Activated T-helper 2 cell treated with anti-CD3 and anti-CD28 coated beads, Interferon-gamma antibody, Interleukin-2, Interleukin-4, amounts not matched to agents 10 μg/mL and 5 μg/mL and 100 μg/mL, durations not matched to agents 14 hours and 24 hours and 36 hours (primary cell): ENCODE results near the gene NFYC. TPM values are rescaled to one million over a fixed set of nuclear protein-coding genes. Genes with fewer than 3 reads are reported as not detected.

Experiments
- DNase-seq: peaks from one replicate; pipeline ENCODE4 v3.0.0; 2021; ENCODE audit warnings: low spot score
- H3K27ac Mint-ChIP-seq: one replicate; pipeline ENCODE4 v1.8.0; 2021; ENCODE audit warnings: mixed read lengths
- H3K27me3 Mint-ChIP-seq: one replicate; pipeline ENCODE4 v1.8.0; 2021; ENCODE audit warnings: low read depth, mixed read lengths
- H3K36me3 Mint-ChIP-seq: one replicate; pipeline ENCODE4 v1.8.0; 2021; ENCODE audit warnings: low read depth, mixed read lengths
- H3K4me1 Mint-ChIP-seq: one replicate; pipeline ENCODE4 v1.8.0; 2021; ENCODE audit warnings: low read depth, mixed read lengths
- H3K4me3 Mint-ChIP-seq: one replicate; pipeline ENCODE4 v1.8.0; 2021; ENCODE audit warnings: low read depth, mild to moderate bottlenecking, moderate library complexity, mixed read lengths
- H3K9me3 Mint-ChIP-seq: one replicate; pipeline ENCODE4 v1.8.0; 2021; ENCODE audit warnings: mixed read lengths
- intact Hi-C: fragments of 100-400 bp; cut with micrococcal nuclease; formaldehyde crosslinking; loops from one replicate; pipeline ENCODE4 v1.15.1; 2023
- total RNA-seq: library from RNA; stranded (reverse); gene quantifications from 2 replicates; pipeline ENCODE4 v1.2.3, GENCODE V29; 2022

Gene NFYC
- total RNA-seq, 1 donor from 2014 or later = 68.4 TPM

DNA sequence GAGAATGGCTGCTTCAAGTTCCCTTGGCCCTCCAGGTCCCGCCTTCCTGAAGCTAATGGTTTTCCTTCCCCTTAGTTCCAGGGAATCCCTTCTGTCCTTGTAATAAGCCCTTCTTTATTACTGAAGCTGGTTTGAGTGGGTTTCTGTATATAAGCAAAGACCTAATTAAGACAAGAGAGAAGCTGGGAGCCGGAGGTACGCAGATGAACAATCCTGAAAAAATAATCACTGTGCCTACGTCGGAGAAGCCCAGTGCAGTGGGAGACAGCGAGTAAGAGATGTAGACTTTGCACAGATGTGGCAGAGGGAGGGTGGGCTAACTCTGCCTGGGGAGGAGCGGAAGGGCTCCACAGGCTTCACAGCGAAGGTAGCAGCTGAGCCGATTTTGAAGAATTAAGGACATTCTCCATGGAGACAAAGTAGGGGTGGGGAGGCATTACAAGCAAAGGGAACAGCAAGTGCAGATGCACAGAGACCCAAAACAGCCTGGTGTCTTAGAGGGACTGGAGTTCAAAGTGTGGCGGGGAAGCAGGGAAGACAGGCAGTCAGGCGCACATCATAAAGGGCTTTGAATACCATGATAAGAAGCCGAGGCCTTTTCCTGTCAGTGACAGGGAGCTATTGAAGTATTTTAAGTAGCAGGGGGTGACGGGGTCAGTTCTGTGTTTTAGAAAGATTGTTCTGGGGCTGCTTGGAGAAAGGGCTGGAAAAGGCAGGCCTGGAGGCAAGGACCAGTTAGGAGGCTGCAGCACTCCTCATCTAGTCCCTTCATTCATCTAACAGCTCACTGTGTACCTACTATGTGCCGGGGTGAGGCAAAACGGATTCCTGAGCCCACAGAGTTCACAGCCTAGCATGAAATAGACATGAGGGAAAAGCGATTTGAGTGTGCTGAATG is 32.5 kb upstream of the NFYC start:
- Mint-ChIP-seq H3K27ac (no peak overlapping the region), H3K27me3 (peaks cover 2% of the 10 kb centered on the region), H3K4me1 (peaks cover 11% of the 10 kb centered on the region), H3K36me3 (no peaks in the 10 kb centered on the region), H3K4me3 (no peak overlapping the region), H3K9me3 (no peaks in the 10 kb centered on the region)
- intact Hi-C loops = no loop called here
- no peak for DNase-seq

DNA sequence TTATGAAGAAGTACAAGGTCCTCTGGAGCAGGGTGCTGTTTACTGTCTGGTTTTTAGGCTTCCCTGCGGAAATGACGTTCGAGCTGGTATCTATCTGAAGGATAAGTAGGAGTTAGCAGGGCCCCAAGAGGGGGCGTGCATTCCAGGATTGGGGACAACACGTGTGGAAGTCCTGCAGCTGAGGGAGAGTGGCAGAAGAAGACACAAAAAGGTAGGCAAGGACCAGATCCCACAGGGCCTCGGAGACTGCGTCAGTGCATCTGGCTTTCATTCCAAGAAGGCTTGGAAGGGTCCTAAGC is 31.9 kb upstream of the NFYC start:
- Mint-ChIP-seq H3K4me1 (peaks cover 11% of the 10 kb centered on the region), H3K27ac (no peak overlapping the region)
- DNase-seq = no peak

DNA sequence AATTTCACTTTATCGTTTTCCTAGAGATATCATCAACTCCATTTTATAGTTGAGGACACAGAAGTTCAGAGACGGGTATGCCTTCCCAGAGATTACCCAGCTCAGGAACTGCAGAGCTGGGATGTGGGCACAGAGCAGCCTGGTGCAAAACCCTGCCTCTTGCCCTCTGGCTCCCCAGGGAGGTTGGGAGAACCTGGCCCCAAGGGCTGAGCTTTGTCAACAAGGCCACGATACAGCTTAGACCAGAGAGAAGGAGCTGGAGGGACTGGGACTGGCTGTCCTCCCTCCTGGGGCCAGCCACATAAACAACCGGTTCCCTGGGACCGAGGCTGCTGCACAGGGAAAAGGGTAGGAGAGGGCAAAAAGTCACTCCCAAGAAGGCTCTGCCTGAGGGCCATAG is 29.8 kb upstream of the NFYC start:
- Mint-ChIP-seq H3K4me3 (no peak overlapping the region), H3K27me3 (no peaks in the 10 kb centered on the region), H3K9me3 (no peaks in the 10 kb centered on the region), H3K36me3 (no peaks in the 10 kb centered on the region), H3K4me1 (peaks cover 16% of the 10 kb centered on the region), H3K27ac (no peak overlapping the region)
- intact Hi-C loops = no loop called here
- no peak for DNase-seq

More for the DNA sequence above, 31.9 kb upstream of the NFYC start:
- Mint-ChIP-seq H3K4me3 (no peak overlapping the region), H3K9me3 (no peaks in the 10 kb centered on the region), H3K36me3 (no peaks in the 10 kb centered on the region), H3K27me3 (peaks cover under 1% of the 10 kb centered on the region)
- intact Hi-C loops = no loop called here

DNA sequence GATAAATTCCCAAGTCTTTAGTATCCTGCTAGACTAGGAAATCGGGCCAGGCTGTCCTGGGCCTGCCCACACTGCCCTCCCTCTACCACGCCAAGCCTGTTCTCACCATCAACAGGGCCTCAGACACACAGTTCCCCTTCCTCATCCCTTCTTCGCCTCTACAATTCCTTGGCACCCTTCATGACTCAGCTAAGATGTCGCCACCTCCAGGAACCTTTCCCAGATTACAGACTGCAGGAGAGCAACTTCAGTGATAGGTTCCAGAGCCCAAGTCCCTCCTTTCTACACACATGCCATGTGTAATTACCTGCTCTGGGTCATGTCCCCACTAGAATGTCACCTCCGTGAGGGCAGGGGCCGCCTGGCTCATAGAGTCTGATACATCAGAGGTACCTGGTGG is 29.4 kb upstream of the NFYC start:
- no peaks in the 10 kb centered on the region for H3K36me3 Mint-ChIP-seq
- no peaks in the 10 kb centered on the region for H3K27me3 Mint-ChIP-seq
- no peak overlapping the region for H3K27ac Mint-ChIP-seq
- H3K4me1 Mint-ChIP-seq = peaks cover 16% of the 10 kb centered on the region
- no peak for DNase-seq
- no peaks in the 10 kb centered on the region for H3K9me3 Mint-ChIP-seq
- H3K4me3 Mint-ChIP-seq = no peak overlapping the region
- intact Hi-C loops = no loop called here

DNA sequence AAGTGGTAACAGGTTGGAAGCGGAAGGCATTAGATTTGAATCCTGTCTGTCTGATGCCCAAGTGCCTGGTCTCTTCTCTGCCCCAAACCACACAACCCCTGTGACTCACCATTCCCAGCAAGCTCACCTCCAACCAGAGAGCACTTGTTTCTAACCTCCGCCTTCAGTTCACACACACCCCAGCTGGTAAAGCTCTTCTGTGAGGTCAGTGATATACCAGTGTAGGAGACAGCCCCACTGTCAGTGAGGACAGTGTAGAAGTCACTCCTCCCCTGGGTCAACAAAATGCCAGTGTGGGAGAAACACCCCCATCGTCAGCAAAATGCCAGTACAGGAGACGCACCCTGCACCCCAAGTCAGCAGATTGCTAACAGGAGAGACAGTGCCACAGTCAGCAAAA is 28.6 kb upstream of the NFYC start:
- intact Hi-C loops = no loop called here
- Mint-ChIP-seq H3K27me3 (no peaks in the 10 kb centered on the region), H3K9me3 (no peaks in the 10 kb centered on the region), H3K4me3 (no peak overlapping the region), H3K27ac (no peak overlapping the region), H3K4me1 (peaks cover 16% of the 10 kb centered on the region), H3K36me3 (no peaks in the 10 kb centered on the region)
- DNase-seq = no peak

DNA sequence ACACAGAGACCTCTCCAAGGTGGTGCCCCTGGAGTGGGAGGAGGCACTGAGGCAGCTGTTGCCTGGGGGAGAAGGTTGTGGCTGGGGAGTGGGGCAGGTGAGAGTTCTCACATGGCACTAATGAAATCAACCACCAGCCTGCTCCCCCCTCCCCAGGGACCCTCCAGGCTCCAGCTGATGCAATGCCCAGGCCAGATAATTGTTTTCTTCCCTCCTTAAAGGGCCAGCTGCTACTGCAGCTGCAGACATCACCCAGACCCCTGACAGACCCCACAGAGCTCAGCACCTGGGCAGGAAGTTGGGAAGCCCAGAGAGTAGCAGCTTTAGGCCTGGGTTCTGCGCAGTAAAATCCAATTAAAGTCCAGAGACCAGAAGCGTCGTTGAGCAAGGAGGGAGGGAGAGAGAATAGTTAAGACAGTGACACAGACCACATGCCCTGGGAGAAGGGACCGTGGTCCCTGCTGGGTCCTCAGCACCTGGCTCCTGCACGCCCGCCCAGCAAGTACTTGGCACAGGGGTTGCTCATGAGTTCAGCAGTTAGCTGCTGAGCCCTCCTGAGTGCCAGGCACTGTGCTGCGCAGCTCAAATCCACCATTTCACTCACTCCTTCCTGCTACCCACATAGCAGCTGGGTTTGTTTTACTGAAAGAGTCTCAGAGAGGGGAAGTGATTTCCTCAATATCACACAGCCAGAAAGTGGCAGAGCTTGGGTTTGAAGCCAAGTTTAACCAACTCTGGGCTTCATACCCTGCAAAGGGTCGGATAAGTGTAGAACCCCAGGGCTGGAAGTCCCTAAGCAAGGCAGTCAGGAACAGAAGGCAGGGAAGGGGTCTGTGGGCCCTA is 28.0 kb upstream of the NFYC start:
- peak overlapping the region; percentile 1 for H3K4me3 Mint-ChIP-seq
- no peak overlapping the region for H3K27ac Mint-ChIP-seq
- no peaks in the 10 kb centered on the region for H3K36me3 Mint-ChIP-seq
- no peaks in the 10 kb centered on the region for H3K27me3 Mint-ChIP-seq
- H3K9me3 Mint-ChIP-seq = no peaks in the 10 kb centered on the region
- intact Hi-C loops = no loop called here
- peaks cover 17% of the 10 kb centered on the region for H3K4me1 Mint-ChIP-seq
- no peak for DNase-seq

- no peak overlapping the region for H3K27ac Mint-ChIP-seq
- no peak for DNase-seq
These were observed 27.4 kb upstream of the NFYC start for GRCh38 chr1:40664167-40664537.

GRCh38 chr1:40664791-40665190 is 26.7 kb upstream of the NFYC start:
- DNase-seq = no peak
- no peaks in the 10 kb centered on the region for H3K9me3 Mint-ChIP-seq
- peaks cover 2% of the 10 kb centered on the region for H3K27me3 Mint-ChIP-seq
- peak overlapping the region; percentile 58 for H3K27ac Mint-ChIP-seq
- H3K4me1 Mint-ChIP-seq = peaks cover 21% of the 10 kb centered on the region
- intact Hi-C loops = loop anchor here (1.0 to 5.0 kb wide), 2 partner anchors 27 to 138 kb away; partner anchors contain the start of gene NFYC
- H3K36me3 Mint-ChIP-seq = no peaks in the 10 kb centered on the region
- peak overlapping the region; percentile 78 for H3K4me3 Mint-ChIP-seq

More at GRCh38 chr1:40664167-40664537, 27.4 kb upstream of the NFYC start:
- H3K27me3 Mint-ChIP-seq = no peaks in the 10 kb centered on the region
- peaks cover 20% of the 10 kb centered on the region for H3K4me1 Mint-ChIP-seq
- H3K9me3 Mint-ChIP-seq = no peaks in the 10 kb centered on the region
- H3K36me3 Mint-ChIP-seq = no peaks in the 10 kb centered on the region
- H3K4me3 Mint-ChIP-seq = peak overlapping the region; percentile 78
- intact Hi-C loops = no loop called here

GRCh38 chr1:40665335-40666171 is 26.0 kb upstream of the NFYC start, which contains the start of gene RIMS3:
Gene RIMS3 (minus strand): TSS chr1:40665682. CDS start chr1:40641925, 23,757 bp downstream.
- Mint-ChIP-seq H3K27me3 (peaks cover 4% of the 10 kb centered on the region), H3K4me1 (peaks cover 22% of the 10 kb centered on the region), H3K9me3 (no peaks in the 10 kb centered on the region), H3K36me3 (no peaks in the 10 kb centered on the region), H3K4me3 (peak within 1 kb of the TSS; percentile 91), H3K27ac (peak within 1 kb of the TSS; percentile 90)
- intact Hi-C loops = loop anchor here (1.0 to 5.0 kb wide), 2 partner anchors 26 to 137 kb away; partner anchors contain the start of gene NFYC
- peak; percentile 81 for DNase-seq

DNA sequence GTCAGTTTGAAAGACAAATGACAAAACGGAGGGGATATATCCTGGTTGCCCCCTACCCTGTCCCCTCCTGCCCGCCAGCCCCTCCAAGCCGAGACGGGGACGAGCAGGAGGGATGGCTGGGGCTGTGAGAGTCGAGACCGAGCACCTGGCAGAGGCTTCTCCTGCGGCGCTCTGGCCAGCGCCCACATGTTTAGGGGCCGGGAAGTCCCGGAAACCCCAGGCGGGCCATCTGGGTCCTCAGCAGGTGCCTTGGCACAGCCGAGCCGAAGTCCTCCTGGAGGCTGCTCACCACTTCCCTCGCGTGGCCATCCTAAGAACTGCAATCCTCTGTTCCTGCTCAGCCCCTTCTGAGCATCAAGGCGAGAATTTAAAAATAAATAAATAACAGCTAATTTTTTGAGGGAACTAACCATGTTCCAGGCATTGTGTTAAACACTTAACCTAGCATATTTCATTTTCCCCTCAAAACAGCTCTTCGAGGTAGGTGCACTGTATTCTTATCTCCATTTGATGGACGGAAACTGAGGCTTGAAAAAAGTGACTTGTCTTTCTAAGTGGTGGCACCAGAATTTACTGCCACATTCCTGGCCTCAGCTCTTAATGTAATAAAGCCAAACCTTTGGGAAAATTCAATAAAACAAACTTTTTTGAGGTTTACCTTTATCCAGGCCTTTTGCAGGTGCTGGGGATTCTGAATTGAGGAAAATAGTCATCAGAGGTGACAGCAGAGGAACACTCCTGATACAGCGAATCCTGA is 22.6 kb upstream of the NFYC start:
- no peaks in the 10 kb centered on the region for H3K36me3 Mint-ChIP-seq
- no peak overlapping the region for H3K27ac Mint-ChIP-seq
- peaks cover 11% of the 10 kb centered on the region for H3K4me1 Mint-ChIP-seq
- H3K4me3 Mint-ChIP-seq = no peak overlapping the region
- intact Hi-C loops = loop anchor here (2.0 to 5.0 kb wide), 3 partner anchors 40 to 133 kb away; no protein-coding TSS in a partner anchor
- no peaks in the 10 kb centered on the region for H3K9me3 Mint-ChIP-seq
- DNase-seq = peak; percentile 74
- peaks cover 4% of the 10 kb centered on the region for H3K27me3 Mint-ChIP-seq

GRCh38 chr1:40673452-40673851 is 18.1 kb upstream of the NFYC start:
- peaks cover 4% of the 10 kb centered on the region for H3K27me3 Mint-ChIP-seq
- H3K9me3 Mint-ChIP-seq = no peaks in the 10 kb centered on the region
- H3K27ac Mint-ChIP-seq = no peak overlapping the region
- peaks cover 7% of the 10 kb centered on the region for H3K4me1 Mint-ChIP-seq
- H3K4me3 Mint-ChIP-seq = no peak overlapping the region
- DNase-seq = no peak
- H3K36me3 Mint-ChIP-seq = no peaks in the 10 kb centered on the region
- intact Hi-C loops = no loop called here

- no peak for DNase-seq
- Mint-ChIP-seq H3K36me3 (no peaks in the 10 kb centered on the region), H3K27ac (no peak overlapping the region), H3K4me1 (no peaks in the 10 kb centered on the region), H3K4me3 (no peak overlapping the region), H3K9me3 (no peaks in the 10 kb centered on the region), H3K27me3 (no peaks in the 10 kb centered on the region)
- intact Hi-C loops = no loop called here
These were observed 15.0 kb upstream of the NFYC start for GRCh38 chr1:40676501-40676900.
